Measurements from ENCODE around the gene ZNF605. TPM values are rescaled to one million over a fixed set of nuclear protein-coding genes. Genes with fewer than 3 reads are reported as not detected.
A peak's percentile ranks its signal among the peaks of the same experiment; 100 is the strongest.

Gene ZNF605
- total and polyA plus RNA-seq, 10 of the 15 experiments (the other 5 are each of a cell fraction or from before 2014, with no cell fraction given), result 0.95 to 4.8 (median 2.5) TPM

GRCh38 chr12:132907216-132907615, 48.9 kb downstream of the ZNF605 start (continued):
- TF ChIP-seq SPI1 (IDR thresholded peaks at IDR 0.05; ENCODE audit: borderline replicate concordance, insufficient read depth, low read depth, low read length), result no peak
- TF ChIP-seq SIX5 (IDR thresholded peaks at IDR 0.05; ENCODE audit: low read depth, low read length, severe bottlenecking), result no peak

GRCh38 chr12:132904718-132905328, 51.3 kb downstream of the ZNF605 start:
- H3K4me2 ChIP-seq (ENCODE audit: control insufficient read depth, insufficient read depth), result no peak overlapping the region
- CTCF ChIA-PET, result interaction anchor here (0.7 to 1.0 kb wide), 2 partner anchors 34 to 136 kb away, joined by 3 read pairs; no protein-coding TSS in a partner anchor
- no peak overlapping the region for H3K9ac ChIP-seq (ENCODE audit: control insufficient read depth, insufficient read depth, low read length)
- no peaks in the 10 kb centered on the region for H4K20me1 ChIP-seq (ENCODE audit: control insufficient read depth, insufficient read depth)
- no peak overlapping the region for H2AFZ ChIP-seq (ENCODE audit: control insufficient read depth, low read depth, low read length)
- peaks cover 3% of the 10 kb centered on the region for H3K9me3 ChIP-seq (replicated peaks; ENCODE audit: control insufficient read depth, insufficient read depth, low read length)
- in situ Hi-C loops (cut with MboI) (no loop called here), intact Hi-C loops (cut with micrococcal nuclease; ENCODE audit: unreplicated experiment) (no loop called here)
- RAD21 ChIA-PET (ENCODE audit: unreplicated experiment), result no interaction called here
- ATAC-seq (peak; percentile 24), FAIRE-seq (no peak), DNase-seq (ENCODE audit: low read depth, low spot score) (no peak)
- WGBS (ENCODE audit: insufficient coverage, insufficient replicate concordance, low lambda C conversion rate, missing lambda C conversion rate), result 42% methylated on average over 27 of the region's 30 CpGs
- no peak overlapping the region for H3K27ac ChIP-seq (ENCODE audit: control insufficient read depth, insufficient read depth)
- no TSS peak for BruUV-seq (replicated peaks)
- H3K36me3 ChIP-seq (ENCODE audit: control insufficient read depth in 2 of 2, insufficient read depth in 2 of 2, low read length in 1 of 2), result no peaks in the 10 kb centered on the region
- no peak overlapping the region for H3K4me3 ChIP-seq
- SMC1A ChIA-PET (ENCODE audit: uncharacterized antibody, unreplicated experiment), result no interaction called here
- H3K4me1 ChIP-seq (ENCODE audit: control insufficient read depth, insufficient read depth, low read length), result no peaks in the 10 kb centered on the region
- POLR2A ChIA-PET, result no interaction called here
- no peaks in the 10 kb centered on the region for H3K27me3 ChIP-seq (replicated peaks in 1 of 2; ENCODE audit: control insufficient read depth in 2 of 2, insufficient read depth in 2 of 2, low read length in 1 of 2)
- H3K79me2 ChIP-seq (ENCODE audit: control insufficient read depth, insufficient read depth, low read length), result no peaks in the 10 kb centered on the region
- no peak for TF ChIP-seq CHD2 (IDR thresholded peaks at IDR 0.05; ENCODE audit: borderline replicate concordance, low read depth, low read length)
- TF ChIP-seq NBN (IDR thresholded peaks at IDR 0.05), result no peak
- no peak for TF ChIP-seq NFIC (IDR thresholded peaks at IDR 0.05; ENCODE audit: low read depth, low read length)
- no peak for TF ChIP-seq IKZF2 (IDR thresholded peaks at IDR 0.05)
- TF ChIP-seq CBX5 (IDR thresholded peaks at IDR 0.05; ENCODE audit: low read depth), result no peak
- TF ChIP-seq RFX5 (IDR thresholded peaks at IDR 0.05; ENCODE audit: low read depth, low read length), result no peak
- TF ChIP-seq KDM1A (IDR thresholded peaks at IDR 0.05; ENCODE audit: borderline replicate concordance), result no peak
- no peak for TF ChIP-seq TBL1XR1 (IDR thresholded peaks at IDR 0.05; ENCODE audit: low read depth, low read length)
- no peak for TF ChIP-seq POLR2A (IDR thresholded peaks at IDR 0.05; ENCODE audit: low read depth, low read length)
- no peak for TF ChIP-seq BCL3 (IDR thresholded peaks at IDR 0.05; ENCODE audit: borderline replicate concordance, insufficient read depth, low read depth, low read length, poor library complexity, severe bottlenecking)
- peak; percentile 39 to 61 (median 48) for TF ChIP-seq CTCF (IDR thresholded peaks at IDR 0.05 in 2 of 3, conservative IDR thresholded peaks at IDR 0.05 in 1 of 3; ENCODE audit: control insufficient read depth in 2 of 3, extremely low read depth in 1 of 3, insufficient read depth in 1 of 3, low read depth in 3 of 3, low read length in 3 of 3)
- no peak for TF ChIP-seq IRF5 (IDR thresholded peaks at IDR 0.05; ENCODE audit: borderline replicate concordance)
- TF ChIP-seq RAD21 (IDR thresholded peaks at IDR 0.05; ENCODE audit: insufficient read depth, low read depth, low read length), result 0 out of 2 replicates have a peak, but pooled peaks have one; percentile 25
- no peak for TF ChIP-seq ZZZ3 (IDR thresholded peaks at IDR 0.05; ENCODE audit: control insufficient read depth, insufficient read length, low read depth)

Data from GM12878 (cell line).